ENCODE results near the gene CD36.
"Not testable (repeated sequence)": the region's sequence is repeated elsewhere in the genome, so short reads cannot be mapped to it uniquely, and the experiment has no call there.

Gene CD36

DNA sequence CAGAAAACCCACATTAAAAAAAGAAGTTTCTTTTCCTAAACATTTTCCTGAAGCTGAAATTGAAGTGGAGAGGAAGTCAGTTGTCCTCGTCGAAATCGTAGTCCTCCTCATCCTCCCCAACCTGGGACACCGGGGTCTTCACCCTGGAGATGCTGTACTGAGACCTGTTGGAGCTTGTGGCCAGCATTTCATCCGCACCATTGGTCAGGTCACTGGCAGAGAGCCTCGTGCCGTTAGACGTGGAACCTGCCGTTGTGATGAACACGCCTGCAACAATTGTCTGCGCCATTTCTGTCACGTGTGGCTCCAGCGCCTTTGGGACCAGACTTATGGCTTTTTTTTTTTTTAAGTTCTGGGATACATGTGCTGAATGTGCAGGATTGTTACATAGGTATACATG, 23.8 kb downstream of the CD36 start:
- DNase-seq = no peak
- Histone ChIP-seq H3K9me3 (ENCODE audit: control insufficient read depth, low read length) (no peaks in the 10 kb centered on the region), H3K36me3 (ENCODE audit: control insufficient read depth, insufficient read depth, low read length) (no peaks in the 10 kb centered on the region), H3K4me3 (ENCODE audit: insufficient read depth, low read depth, low read length, poor library complexity, severe bottlenecking) (no peak overlapping the region), H3K27me3 (replicated peaks; ENCODE audit: control insufficient read depth, insufficient read depth, low read length, poor library complexity, severe bottlenecking) (no peaks in the 10 kb centered on the region), H3K4me1 (ENCODE audit: control insufficient read depth, insufficient read depth, low read length, poor library complexity, severe bottlenecking) (no peaks in the 10 kb centered on the region), H3K27ac (ENCODE audit: insufficient read depth, low read length, poor library complexity, severe bottlenecking) (no peak overlapping the region)

DNA sequence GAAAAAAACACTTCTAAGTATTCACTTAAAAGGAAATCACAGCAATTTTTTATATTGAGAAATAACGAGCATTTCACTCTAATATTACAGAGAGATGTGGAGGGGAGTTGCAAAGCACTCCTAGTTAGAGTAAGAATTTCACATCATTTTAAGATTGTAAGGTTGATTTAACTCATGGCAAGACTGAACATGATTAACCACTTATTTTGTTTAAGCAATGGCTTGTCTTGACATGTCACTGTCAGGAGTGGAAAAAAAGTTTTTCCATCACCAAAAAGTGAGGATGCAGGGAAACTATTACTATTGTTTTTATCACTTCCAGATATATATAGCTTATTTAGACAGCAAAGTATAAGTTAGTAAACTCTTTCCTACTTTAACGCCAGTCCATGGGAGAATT, 27.1 kb downstream of the CD36 start:
- Histone ChIP-seq H3K36me3 (ENCODE audit: control insufficient read depth, insufficient read depth, low read length) (no peaks in the 10 kb centered on the region), H3K9me3 (ENCODE audit: control insufficient read depth, low read length) (no peaks in the 10 kb centered on the region), H3K27ac (ENCODE audit: insufficient read depth, low read length, poor library complexity, severe bottlenecking) (no peak overlapping the region), H3K27me3 (replicated peaks; ENCODE audit: control insufficient read depth, insufficient read depth, low read length, poor library complexity, severe bottlenecking) (no peaks in the 10 kb centered on the region), H3K4me3 (ENCODE audit: insufficient read depth, low read depth, low read length, poor library complexity, severe bottlenecking) (no peak overlapping the region), H3K4me1 (ENCODE audit: control insufficient read depth, insufficient read depth, low read length, poor library complexity, severe bottlenecking) (no peaks in the 10 kb centered on the region)
- no peak for DNase-seq

DNA sequence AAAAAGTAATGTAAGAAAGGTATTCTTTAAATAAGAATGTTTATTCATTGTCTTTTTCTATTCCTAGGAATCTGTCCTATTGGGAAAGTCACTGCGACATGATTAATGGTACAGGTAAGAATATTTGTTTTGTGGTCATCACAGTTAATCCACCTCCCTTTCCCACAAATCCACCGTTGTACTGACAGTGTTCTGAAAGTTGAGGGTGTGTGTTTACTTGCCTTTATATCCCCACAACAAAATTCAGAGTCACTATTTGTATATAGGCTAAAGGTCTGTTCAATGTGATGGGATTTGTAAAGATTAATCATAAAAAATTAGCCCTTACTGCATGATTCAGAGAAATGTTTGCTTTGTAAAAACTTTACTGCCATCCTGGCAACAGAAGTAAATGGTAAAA, 27.9 kb downstream of the CD36 start:
- no peaks in the 10 kb centered on the region for H3K36me3 ChIP-seq (ENCODE audit: control insufficient read depth, insufficient read depth, low read length)
- no peaks in the 10 kb centered on the region for H3K4me1 ChIP-seq (ENCODE audit: control insufficient read depth, insufficient read depth, low read length, poor library complexity, severe bottlenecking)
- no peaks in the 10 kb centered on the region for H3K27me3 ChIP-seq (replicated peaks; ENCODE audit: control insufficient read depth, insufficient read depth, low read length, poor library complexity, severe bottlenecking)
- no peak for DNase-seq
- H3K9me3 ChIP-seq (ENCODE audit: control insufficient read depth, low read length) = no peaks in the 10 kb centered on the region
- no peak overlapping the region for H3K27ac ChIP-seq (ENCODE audit: insufficient read depth, low read length, poor library complexity, severe bottlenecking)
- no peak overlapping the region for H3K4me3 ChIP-seq (ENCODE audit: insufficient read depth, low read depth, low read length, poor library complexity, severe bottlenecking)

DNA sequence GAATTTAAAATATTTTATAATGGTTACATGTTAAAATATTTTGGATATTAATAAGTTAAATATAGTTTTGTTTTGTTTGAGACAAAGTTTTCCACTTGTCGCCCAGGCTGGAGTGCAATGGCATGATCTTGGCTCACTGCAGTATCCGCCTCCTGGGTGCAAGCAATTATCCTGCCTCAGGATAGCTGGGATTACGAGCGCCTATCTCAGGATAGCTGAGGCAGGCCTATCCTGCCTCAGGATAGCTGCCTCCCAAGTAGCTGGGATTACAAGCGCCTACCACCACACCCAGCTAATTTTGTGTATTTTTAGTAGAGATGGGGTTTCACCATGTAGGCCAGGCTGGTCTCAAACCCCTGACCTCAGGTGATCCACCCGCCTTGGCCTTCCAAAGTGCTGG, 30.9 kb downstream of the CD36 start:
- H3K27ac ChIP-seq (ENCODE audit: insufficient read depth, low read length, poor library complexity, severe bottlenecking); H3K27me3 ChIP-seq (replicated peaks; ENCODE audit: control insufficient read depth, insufficient read depth, low read length, poor library complexity, severe bottlenecking); H3K4me1 ChIP-seq (ENCODE audit: control insufficient read depth, insufficient read depth, low read length, poor library complexity, severe bottlenecking); DNase-seq; H3K36me3 ChIP-seq (ENCODE audit: control insufficient read depth, insufficient read depth, low read length); H3K4me3 ChIP-seq (ENCODE audit: insufficient read depth, low read depth, low read length, poor library complexity, severe bottlenecking); H3K9me3 ChIP-seq (ENCODE audit: control insufficient read depth, low read length): not testable (repeated sequence)

DNA sequence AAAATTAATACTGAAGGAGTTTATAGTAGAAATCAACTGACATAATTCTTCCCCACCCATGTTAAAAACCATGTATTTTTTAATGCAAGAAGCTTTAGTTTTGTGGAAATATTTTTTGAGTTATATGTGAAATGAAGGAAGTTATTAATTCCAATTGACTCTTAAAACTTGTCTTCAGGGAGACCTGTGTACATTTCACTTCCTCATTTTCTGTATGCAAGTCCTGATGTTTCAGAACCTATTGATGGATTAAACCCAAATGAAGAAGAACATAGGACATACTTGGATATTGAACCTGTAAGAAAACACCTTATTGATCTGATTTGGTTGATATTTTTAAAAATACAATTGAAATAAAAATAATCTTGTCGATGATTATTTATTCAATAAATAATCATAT, 33.3 kb downstream of the CD36 start:
- H3K36me3 ChIP-seq (ENCODE audit: control insufficient read depth, insufficient read depth, low read length) = no peaks in the 10 kb centered on the region
- no peaks in the 10 kb centered on the region for H3K4me1 ChIP-seq (ENCODE audit: control insufficient read depth, insufficient read depth, low read length, poor library complexity, severe bottlenecking)
- DNase-seq = no peak
- no peaks in the 10 kb centered on the region for H3K27me3 ChIP-seq (replicated peaks; ENCODE audit: control insufficient read depth, insufficient read depth, low read length, poor library complexity, severe bottlenecking)
- no peak overlapping the region for H3K4me3 ChIP-seq (ENCODE audit: insufficient read depth, low read depth, low read length, poor library complexity, severe bottlenecking)
- H3K27ac ChIP-seq (ENCODE audit: insufficient read depth, low read length, poor library complexity, severe bottlenecking) = no peak overlapping the region
- no peaks in the 10 kb centered on the region for H3K9me3 ChIP-seq (ENCODE audit: control insufficient read depth, low read length)

DNA sequence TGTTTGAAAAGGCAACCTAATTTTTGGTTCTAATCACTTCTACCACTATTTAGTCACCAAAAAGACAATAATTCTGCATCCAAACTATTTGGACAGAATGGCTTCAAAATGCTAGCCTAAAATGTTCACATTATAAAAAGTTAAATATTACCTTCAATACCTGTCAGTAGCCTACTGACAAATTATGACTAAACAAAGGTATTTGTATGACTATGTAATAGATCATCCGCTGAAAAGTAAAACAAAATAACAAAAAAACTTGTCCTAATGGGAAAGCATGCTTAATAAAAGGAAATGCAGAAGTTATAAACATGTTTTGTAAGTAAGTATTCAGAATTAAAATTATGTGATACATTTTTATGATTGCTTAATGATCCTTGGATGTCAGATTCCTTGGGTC, 36.6 kb downstream of the CD36 start:
- Histone ChIP-seq H3K27ac (ENCODE audit: insufficient read depth, low read length, poor library complexity, severe bottlenecking) (no peak overlapping the region), H3K4me3 (ENCODE audit: insufficient read depth, low read depth, low read length, poor library complexity, severe bottlenecking) (no peak overlapping the region), H3K9me3 (ENCODE audit: control insufficient read depth, low read length) (no peaks in the 10 kb centered on the region), H3K4me1 (ENCODE audit: control insufficient read depth, insufficient read depth, low read length, poor library complexity, severe bottlenecking) (no peaks in the 10 kb centered on the region), H3K27me3 (replicated peaks; ENCODE audit: control insufficient read depth, insufficient read depth, low read length, poor library complexity, severe bottlenecking) (no peaks in the 10 kb centered on the region), H3K36me3 (ENCODE audit: control insufficient read depth, insufficient read depth, low read length) (no peaks in the 10 kb centered on the region)
- DNase-seq = no peak

DNA sequence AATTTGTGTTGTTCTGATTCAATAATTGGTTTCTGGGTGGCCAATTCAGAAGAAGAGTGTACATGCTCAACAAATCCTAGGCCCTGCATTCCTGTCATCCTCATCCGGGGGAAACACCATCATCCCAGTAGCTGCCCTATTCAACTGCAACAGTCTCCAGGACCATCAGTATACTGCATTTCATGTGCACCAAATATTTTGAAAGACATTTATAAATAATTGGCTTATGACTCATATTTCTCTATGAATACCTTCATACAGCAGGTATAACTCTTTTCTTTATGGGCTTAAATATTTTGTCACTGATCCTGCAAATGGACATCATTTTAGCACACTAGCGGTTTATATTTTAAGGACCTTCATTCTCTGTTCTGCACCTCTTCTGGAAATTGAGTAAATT, 38.0 kb downstream of the CD36 start:
- Histone ChIP-seq H3K9me3 (ENCODE audit: control insufficient read depth, low read length) (no peaks in the 10 kb centered on the region), H3K4me3 (ENCODE audit: insufficient read depth, low read depth, low read length, poor library complexity, severe bottlenecking) (no peak overlapping the region), H3K27ac (ENCODE audit: insufficient read depth, low read length, poor library complexity, severe bottlenecking) (no peak overlapping the region), H3K4me1 (ENCODE audit: control insufficient read depth, insufficient read depth, low read length, poor library complexity, severe bottlenecking) (no peaks in the 10 kb centered on the region), H3K27me3 (replicated peaks; ENCODE audit: control insufficient read depth, insufficient read depth, low read length, poor library complexity, severe bottlenecking) (no peaks in the 10 kb centered on the region), H3K36me3 (ENCODE audit: control insufficient read depth, insufficient read depth, low read length) (no peaks in the 10 kb centered on the region)
- no peak for DNase-seq

DNA sequence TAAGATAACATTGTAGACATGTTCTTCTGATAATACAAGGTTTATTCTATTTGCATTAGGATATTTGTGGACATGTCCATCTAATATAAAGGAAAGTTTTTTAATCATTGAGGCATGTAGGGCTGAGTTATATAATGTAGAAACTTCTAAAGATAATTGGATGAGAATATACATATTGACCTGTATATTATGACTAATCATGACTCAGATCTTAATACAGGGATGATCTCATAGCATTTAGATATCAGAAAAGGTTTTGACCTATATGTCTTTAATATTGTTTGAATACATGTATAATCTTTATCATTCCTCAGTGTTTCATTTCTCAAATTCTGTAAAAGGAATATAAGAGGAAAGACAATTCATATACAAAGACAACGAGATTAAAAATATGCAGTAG, 39.2 kb downstream of the CD36 start:
- no peaks in the 10 kb centered on the region for H3K27me3 ChIP-seq (replicated peaks; ENCODE audit: control insufficient read depth, insufficient read depth, low read length, poor library complexity, severe bottlenecking)
- no peaks in the 10 kb centered on the region for H3K9me3 ChIP-seq (ENCODE audit: control insufficient read depth, low read length)
- no peak for DNase-seq
- H3K27ac ChIP-seq (ENCODE audit: insufficient read depth, low read length, poor library complexity, severe bottlenecking) = no peak overlapping the region
- no peaks in the 10 kb centered on the region for H3K4me1 ChIP-seq (ENCODE audit: control insufficient read depth, insufficient read depth, low read length, poor library complexity, severe bottlenecking)
- no peaks in the 10 kb centered on the region for H3K36me3 ChIP-seq (ENCODE audit: control insufficient read depth, insufficient read depth, low read length)
- H3K4me3 ChIP-seq (ENCODE audit: insufficient read depth, low read depth, low read length, poor library complexity, severe bottlenecking) = no peak overlapping the region

DNA sequence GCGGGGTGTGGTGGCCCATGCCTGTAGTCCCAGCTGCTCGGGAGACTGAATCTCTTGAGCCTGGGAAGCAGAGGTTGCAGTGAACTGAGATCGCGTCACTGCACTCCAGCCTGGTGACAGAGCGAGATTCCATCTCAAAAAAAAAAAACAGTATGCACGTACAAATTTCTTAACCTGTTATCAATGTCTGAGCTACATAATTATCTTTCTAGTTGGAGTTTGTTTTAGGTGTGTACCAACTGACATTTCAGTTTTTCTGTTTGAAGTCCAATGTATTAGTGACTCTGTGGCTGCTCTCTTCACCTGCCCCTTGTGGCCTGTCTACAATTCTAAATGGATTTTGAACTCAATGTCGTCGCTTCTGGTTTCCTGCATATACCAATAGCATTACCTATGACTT, 40.3 kb downstream of the CD36 start:
- Histone ChIP-seq H3K4me1 (ENCODE audit: control insufficient read depth, insufficient read depth, low read length, poor library complexity, severe bottlenecking) (no peaks in the 10 kb centered on the region), H3K27me3 (replicated peaks; ENCODE audit: control insufficient read depth, insufficient read depth, low read length, poor library complexity, severe bottlenecking) (no peaks in the 10 kb centered on the region), H3K9me3 (ENCODE audit: control insufficient read depth, low read length) (no peaks in the 10 kb centered on the region), H3K4me3 (ENCODE audit: insufficient read depth, low read depth, low read length, poor library complexity, severe bottlenecking) (no peak overlapping the region), H3K36me3 (ENCODE audit: control insufficient read depth, insufficient read depth, low read length) (no peaks in the 10 kb centered on the region), H3K27ac (ENCODE audit: insufficient read depth, low read length, poor library complexity, severe bottlenecking) (no peak overlapping the region)
- DNase-seq = no peak

DNA sequence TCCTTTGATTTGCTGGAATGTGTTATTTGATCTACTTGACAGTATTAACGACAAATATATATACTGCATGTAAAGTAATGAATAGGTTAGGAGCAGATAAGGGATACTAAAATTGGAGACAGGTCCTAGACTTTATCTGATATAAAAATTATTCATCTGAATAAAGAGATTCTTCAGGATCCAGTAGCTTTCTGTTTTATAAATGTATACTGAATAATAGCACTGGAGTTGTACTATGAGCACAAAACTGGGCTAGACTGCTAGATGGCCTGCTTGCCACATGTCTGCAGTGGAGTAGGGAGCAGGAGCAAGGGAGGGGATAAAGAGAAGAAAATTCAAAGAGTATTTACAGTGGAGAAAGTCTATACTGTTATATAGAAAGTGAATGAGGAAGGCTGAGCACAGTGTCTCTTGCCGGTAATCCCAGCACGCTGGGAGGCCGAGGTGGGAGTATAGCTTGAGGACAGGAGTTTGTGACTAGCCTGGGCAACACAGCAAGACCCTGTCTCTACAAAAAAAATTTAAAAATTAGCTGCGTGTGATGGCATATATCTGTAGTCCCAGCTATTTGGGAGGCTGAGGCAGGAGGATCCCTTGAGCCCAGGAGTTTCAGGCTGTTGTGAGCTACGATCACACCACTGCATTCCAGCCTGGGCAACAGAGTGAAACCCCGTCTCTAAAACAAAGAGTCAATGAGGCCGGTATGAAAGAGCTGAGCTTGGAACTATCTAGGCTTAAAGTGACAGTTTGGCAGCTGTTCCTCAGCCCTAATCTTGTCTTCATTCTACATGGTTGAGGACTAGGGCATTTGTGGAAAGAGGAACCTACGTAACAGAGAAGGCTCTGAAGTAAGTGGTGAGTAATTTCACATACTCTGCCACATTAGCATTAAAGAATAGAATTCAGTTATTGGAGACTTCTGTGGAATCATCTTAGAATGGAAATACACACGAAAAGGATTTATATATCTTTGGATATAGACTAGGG, 41.8 kb downstream of the CD36 start:
- H3K27me3 ChIP-seq (replicated peaks; ENCODE audit: control insufficient read depth, insufficient read depth, low read length, poor library complexity, severe bottlenecking) = no peaks in the 10 kb centered on the region
- H3K4me3 ChIP-seq (ENCODE audit: insufficient read depth, low read depth, low read length, poor library complexity, severe bottlenecking) = no peak overlapping the region
- DNase-seq = no peak
- H3K4me1 ChIP-seq (ENCODE audit: control insufficient read depth, insufficient read depth, low read length, poor library complexity, severe bottlenecking) = no peaks in the 10 kb centered on the region
- no peaks in the 10 kb centered on the region for H3K9me3 ChIP-seq (ENCODE audit: control insufficient read depth, low read length)
- no peaks in the 10 kb centered on the region for H3K36me3 ChIP-seq (ENCODE audit: control insufficient read depth, insufficient read depth, low read length)
- no peak overlapping the region for H3K27ac ChIP-seq (ENCODE audit: insufficient read depth, low read length, poor library complexity, severe bottlenecking)

All from effector memory CD4-positive, alpha-beta T cell (primary cell).